NCI-H345 treated with DMSO at 0.1 percent for 48 hours (cell line): ENCODE measurements around the gene ASTN2.

Experiments
- DNase-seq: peaks from one replicate; lab custom pipeline; 2025; ENCODE audit not compliant: unreplicated experiment; lab: John Stamatoyannopoulos, UW

ASTN2 gene

DNA sequence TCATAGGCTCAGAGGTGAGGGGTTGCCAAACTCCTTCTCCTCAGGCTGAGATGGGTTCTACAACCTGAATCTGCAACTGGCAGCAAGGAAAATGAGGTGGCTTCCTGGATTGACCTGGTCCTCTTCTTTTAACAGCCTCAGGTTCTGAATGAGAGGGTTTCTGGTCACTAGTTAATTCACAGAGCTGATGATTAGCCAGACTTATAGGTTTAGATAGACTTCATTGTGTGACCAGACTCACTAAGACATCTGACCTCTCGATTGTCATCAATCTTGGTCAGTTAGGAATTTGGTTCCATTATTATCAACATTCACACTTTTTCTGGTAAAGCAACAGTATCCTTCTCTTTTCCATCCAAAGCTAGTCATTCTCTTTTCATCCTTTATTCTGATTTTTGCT lies 1003.4 kb downstream of the ASTN2 start:
- no peak for DNase-seq

GRCh38 chr9:116409638-116410037 lies 1005.2 kb downstream of the ASTN2 start:
- no peak for DNase-seq

- DNase-seq = no peak
Observed at GRCh38 chr9:116409129-116409528, 1005.7 kb downstream of the ASTN2 start.

- no peak for DNase-seq
Observed at GRCh38 chr9:116406469-116406868, 1008.4 kb downstream of the ASTN2 start.

DNA sequence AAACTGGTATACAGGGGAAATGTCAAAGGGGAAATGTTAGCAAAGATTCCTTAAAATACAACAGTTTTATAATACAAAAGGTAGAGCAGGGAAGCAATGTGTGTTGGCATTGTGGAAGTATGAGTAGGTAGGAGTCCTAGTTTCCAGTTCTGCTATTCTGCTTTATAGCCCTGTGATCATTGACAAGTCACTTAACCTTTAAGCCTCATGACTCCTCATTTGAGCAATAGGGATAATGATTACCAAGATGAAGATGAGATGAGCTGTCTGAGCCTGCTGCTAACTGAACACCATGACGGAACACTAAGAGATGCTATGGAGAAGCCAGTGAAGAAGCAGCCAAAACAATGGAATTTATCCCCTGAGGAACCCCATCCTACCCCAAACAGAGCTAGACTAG lies 1009.5 kb downstream of the ASTN2 start:
- DNase-seq = no peak

DNA sequence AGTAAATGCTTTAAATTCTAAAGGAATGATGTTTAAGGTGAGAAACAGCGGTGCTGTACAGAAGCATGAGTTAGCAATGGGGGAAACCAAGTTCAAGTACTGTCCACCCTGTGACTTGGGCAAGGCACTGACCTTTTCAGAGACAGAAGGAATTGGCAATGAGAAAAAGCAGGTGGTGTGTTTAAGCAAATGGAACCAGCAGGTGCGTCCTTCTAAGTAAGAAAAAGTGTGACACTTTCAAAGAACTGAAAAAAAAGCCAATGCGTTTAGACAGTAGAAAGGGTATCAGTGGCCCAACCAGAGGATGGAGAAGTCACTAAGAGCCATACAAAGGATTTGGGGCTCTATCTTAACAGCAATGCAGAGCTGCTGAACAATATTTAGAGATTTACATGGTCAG lies 1010.6 kb downstream of the ASTN2 start:
- DNase-seq = no peak

GRCh38 chr9:116403171-116403570 lies 1011.7 kb downstream of the ASTN2 start:
- no peak for DNase-seq

DNA sequence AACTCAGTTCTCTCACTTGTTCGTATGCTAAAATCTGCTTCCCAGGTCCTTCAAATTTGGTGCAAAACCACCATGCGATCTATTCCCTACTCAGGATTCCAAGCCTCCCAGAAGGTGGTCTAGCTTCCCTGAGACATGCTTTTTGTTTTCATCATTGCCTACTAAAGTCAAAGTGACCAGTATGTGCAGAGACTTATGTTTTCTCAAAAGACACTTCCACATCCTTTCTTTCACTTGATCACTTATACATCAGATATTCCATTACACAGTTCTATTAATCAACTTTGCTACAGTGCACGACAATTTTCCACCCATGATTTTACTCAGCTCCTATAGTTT lies 1019.2 kb downstream of the ASTN2 start:
- no peak for DNase-seq

- DNase-seq = no peak
Observed at GRCh38 chr9:116394894-116395698, 1019.8 kb downstream of the ASTN2 start.

- no peak for DNase-seq
Observed at GRCh38 chr9:116394070-116394469, 1020.8 kb downstream of the ASTN2 start.

DNA sequence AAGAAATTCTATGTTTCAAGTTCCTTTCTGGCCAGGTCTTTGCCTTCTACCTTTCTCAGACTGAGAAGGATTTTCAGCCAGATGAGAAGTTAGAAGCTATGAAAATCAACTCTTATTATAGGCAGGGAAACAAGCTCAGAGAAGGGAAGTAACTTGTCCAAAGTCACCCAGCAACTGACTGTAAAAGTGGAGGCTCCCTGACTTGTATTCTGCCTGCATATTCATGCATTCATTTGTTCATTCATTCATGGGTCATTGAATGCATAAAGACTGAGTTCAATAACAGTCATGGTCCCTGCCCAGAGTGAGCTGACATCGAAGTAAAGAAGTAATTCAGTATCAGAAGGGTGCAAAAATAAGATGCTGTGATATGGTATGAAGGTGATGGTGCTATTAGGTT lies 1021.7 kb downstream of the ASTN2 start:
- DNase-seq = no peak

- no peak for DNase-seq
Observed at GRCh38 chr9:116391306-116391900, 1023.5 kb downstream of the ASTN2 start.

DNA sequence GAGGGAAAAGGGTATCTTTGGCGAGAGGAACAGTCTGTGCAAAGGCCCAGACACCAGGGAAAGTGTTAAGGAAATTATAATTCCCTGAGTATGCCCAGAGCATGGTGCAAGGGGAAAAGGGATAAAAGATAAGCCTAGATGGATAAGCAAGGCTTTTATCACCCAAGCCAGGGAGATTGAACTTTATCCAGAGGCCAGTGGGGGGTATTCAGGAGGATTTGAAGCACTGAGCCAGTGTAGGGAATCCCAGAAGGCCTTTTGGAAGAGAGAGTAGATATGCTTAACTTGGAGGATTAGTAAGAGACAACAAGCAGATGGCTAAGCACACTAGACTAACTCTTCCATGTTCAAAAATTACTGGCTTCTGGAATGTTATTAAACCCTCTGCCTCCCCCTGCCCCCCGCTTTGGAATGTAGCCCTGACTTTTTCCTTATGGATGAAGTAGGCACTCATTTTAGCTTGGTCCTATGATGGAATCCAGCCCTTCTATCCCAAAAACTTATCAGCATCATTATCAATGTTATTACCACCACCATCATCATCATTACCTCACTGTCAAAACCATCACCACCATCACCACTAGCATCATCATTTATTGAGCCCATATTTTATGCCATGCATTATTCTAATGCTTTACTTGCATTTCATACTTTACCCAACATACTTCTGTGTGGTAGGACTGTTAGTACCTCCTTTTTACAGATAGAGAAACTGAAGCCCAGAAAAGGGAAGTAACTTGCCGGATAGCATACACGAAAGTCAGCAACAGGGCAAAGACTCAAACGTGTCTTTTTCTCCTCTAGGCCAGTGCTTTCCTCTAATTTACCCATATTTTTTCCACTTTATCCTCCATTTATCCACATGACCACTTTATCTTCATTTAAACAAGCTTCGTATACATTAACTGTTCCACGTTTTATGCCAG lies 1024.3 kb downstream of the ASTN2 start:
- DNase-seq = no peak

GRCh38 chr9:116389541-116390302 lies 1025.1 kb downstream of the ASTN2 start:
- DNase-seq = no peak

- DNase-seq = no peak
Observed at GRCh38 chr9:116387934-116388698, 1026.7 kb downstream of the ASTN2 start.

DNA sequence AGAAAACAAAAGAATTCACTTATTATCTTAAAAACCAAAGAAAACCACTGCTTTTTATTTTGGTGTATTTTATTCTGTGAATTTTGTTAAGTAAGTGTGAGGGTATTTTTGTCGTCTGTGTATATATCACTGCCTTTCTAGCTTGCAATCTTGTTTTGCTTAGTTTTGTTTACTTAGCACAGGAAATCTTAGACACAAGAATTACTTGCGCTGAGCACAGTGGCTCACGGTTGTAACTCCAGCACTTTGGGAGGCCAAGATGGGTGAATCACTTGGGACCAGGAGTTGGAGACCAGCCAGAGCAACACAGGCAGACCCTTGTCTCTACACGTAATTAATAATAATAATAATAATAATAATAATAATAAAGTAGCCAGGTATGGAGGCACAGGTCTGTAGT lies 1030.9 kb downstream of the ASTN2 start:
- no peak for DNase-seq

DNA sequence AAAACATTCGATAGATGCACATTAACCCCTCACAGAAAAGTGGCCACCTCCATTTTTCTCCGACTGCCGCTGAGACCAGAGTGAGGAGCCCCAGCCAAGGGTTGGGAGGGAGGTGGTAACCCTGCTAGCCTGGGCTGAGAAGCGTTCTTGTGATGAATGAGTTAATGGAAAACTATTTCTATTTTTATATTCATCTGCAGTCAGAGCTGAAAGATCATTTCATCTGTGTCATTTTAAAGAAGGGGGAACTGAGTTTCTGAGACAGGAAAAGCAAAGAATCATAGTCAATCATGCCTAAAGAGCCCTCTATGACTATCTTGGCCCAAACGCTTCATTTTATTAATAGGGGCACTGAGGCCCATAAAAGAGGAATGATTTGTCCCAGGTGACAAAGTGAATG lies 1031.7 kb downstream of the ASTN2 start:
- no peak for DNase-seq

DNA sequence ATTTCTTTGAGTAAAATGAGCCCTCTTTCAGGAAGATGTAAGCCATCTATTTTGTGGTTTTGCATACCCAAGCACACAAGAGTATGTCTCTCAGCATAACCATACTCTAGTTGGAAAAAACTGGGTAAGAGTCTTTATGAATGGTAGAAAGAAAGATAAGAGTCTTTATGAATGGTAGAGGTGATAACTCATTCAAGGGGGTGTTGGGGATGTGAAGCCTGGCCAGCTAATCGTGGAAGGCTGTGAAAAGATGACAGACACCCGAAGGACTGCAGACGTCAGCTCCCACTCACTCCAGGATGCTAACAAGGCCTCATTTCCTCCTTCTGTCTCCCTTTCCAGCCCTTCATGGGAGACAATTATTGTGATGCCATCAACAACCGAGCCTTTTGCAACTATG lies 1032.8 kb downstream of the ASTN2 start:
- DNase-seq = no peak

- no peak for DNase-seq
Observed at GRCh38 chr9:116381350-116381749, 1033.5 kb downstream of the ASTN2 start.

- DNase-seq = no peak
Observed at GRCh38 chr9:116380496-116380995, 1034.3 kb downstream of the ASTN2 start.
